KBM-7 (cell line): Measurements from ENCODE around the gene CAMSAP2.

Source experiments
- DNase-seq: peaks from one replicate; pipeline ENCODE4 v3.0.0-alpha.2; 2015
- in situ Hi-C: fragments of 300-500 bp; cut with MboI; formaldehyde crosslinking; loops from 2 replicates; pipeline ENCODE4 v1.14.3; 2020; ENCODE audit warnings: low sequenced_read_pairs, low pct_unique_long_range_greater_than_20kb, mixed read lengths

CAMSAP2 gene

GRCh38 chr1:200818248-200818647 is 79.6 kb downstream of the CAMSAP2 start:
- in situ Hi-C loops: loop anchor here (25.0 kb wide), 1 partner anchor 181 kb away; no protein-coding TSS in a partner anchor
- DNase-seq: no peak

GRCh38 chr1:200819726-200820125 is 81.0 kb downstream of the CAMSAP2 start:
- in situ Hi-C loops: loop anchor here (25.0 kb wide), 1 partner anchor 182 kb away; no protein-coding TSS in a partner anchor

GRCh38 chr1:200831091-200831490 is 92.4 kb downstream of the CAMSAP2 start:
- in situ Hi-C loops: no loop called here
- no peak for DNase-seq

More at GRCh38 chr1:200819726-200820125, 81.0 kb downstream of the CAMSAP2 start:
- DNase-seq: no peak

- in situ Hi-C loops: no loop called here
- no peak for DNase-seq
Measured at GRCh38 chr1:200834383-200834782, 95.7 kb downstream of the CAMSAP2 start.

- no peak for DNase-seq
- in situ Hi-C loops: no loop called here
Measured at GRCh38 chr1:200836213-200836612, 97.5 kb downstream of the CAMSAP2 start.

- DNase-seq: no peak
- in situ Hi-C loops: no loop called here
Measured at GRCh38 chr1:200837931-200838571, 99.4 kb downstream of the CAMSAP2 start.

GRCh38 chr1:200838676-200839445 is 100.2 kb downstream of the CAMSAP2 start:
- in situ Hi-C loops: no loop called here
- DNase-seq: no peak

- in situ Hi-C loops: no loop called here
- no peak for DNase-seq
Measured at GRCh38 chr1:200845360-200845759, 106.7 kb downstream of the CAMSAP2 start.

- no peak for DNase-seq
- in situ Hi-C loops: no loop called here
Measured at GRCh38 chr1:200846398-200846797, 107.7 kb downstream of the CAMSAP2 start.

- in situ Hi-C loops: no loop called here
Measured at GRCh38 chr1:200849430-200849829, 110.7 kb downstream of the CAMSAP2 start.

GRCh38 chr1:200850554-200850953 is 111.9 kb downstream of the CAMSAP2 start:
- in situ Hi-C loops: no loop called here
- DNase-seq: no peak

More at GRCh38 chr1:200849430-200849829, 110.7 kb downstream of the CAMSAP2 start:
- DNase-seq: no peak

GRCh38 chr1:200856716-200857357 is 118.1 kb downstream of the CAMSAP2 start:
- no peak for DNase-seq
- in situ Hi-C loops: no loop called here

- no peak for DNase-seq
- in situ Hi-C loops: no loop called here
Measured at GRCh38 chr1:200857804-200858203, 119.1 kb downstream of the CAMSAP2 start.

GRCh38 chr1:200861937-200862647 is 123.4 kb downstream of the CAMSAP2 start:
- in situ Hi-C loops: no loop called here
- DNase-seq: no peak

GRCh38 chr1:200862713-200863415 is 124.2 kb downstream of the CAMSAP2 start:
- in situ Hi-C loops: no loop called here
- DNase-seq: no peak

GRCh38 chr1:200866116-200866515 is 127.4 kb downstream of the CAMSAP2 start:
- in situ Hi-C loops: no loop called here
- DNase-seq: no peak

- no peak for DNase-seq
- in situ Hi-C loops: no loop called here
Measured at GRCh38 chr1:200866521-200866920, 127.8 kb downstream of the CAMSAP2 start.

- in situ Hi-C loops: no loop called here
- no peak for DNase-seq
Measured at GRCh38 chr1:200867018-200867811, 128.5 kb downstream of the CAMSAP2 start.
